ENCODE results near the gene GCHFR. TPM values are rescaled to one million over a fixed set of nuclear protein-coding genes. Genes with fewer than 3 reads are reported as not detected.

The GCHFR gene
- total RNA-seq, 1 donor from 2014 or later = 23.3 TPM

GRCh38 chr15:40764629-40765103 lies 798 bp downstream of the GCHFR start:
- no peaks in the 10 kb centered on the region for H3K36me3 Mint-ChIP-seq
- peak overlapping the region; percentile 87 for H3K4me3 Mint-ChIP-seq
- H3K27me3 Mint-ChIP-seq = peaks cover 2% of the 10 kb centered on the region
- peak overlapping the region; percentile 92 for H3K27ac Mint-ChIP-seq
- no peaks in the 10 kb centered on the region for H3K9me3 Mint-ChIP-seq
- H3K4me1 Mint-ChIP-seq (ENCODE audit: unreplicated experiment) = peaks cover 21% of the 10 kb centered on the region
- DNase-seq (ENCODE audit: extremely low spot score, unreplicated experiment) = no peak
- no peak for TF ChIP-seq CTCF (conservative IDR thresholded peaks at IDR 0.05)

GRCh38 chr15:40766194-40766815 lies 2.4 kb downstream of the GCHFR start:
- Mint-ChIP-seq H3K36me3 (no peaks in the 10 kb centered on the region), H3K27me3 (peaks cover 2% of the 10 kb centered on the region), H3K9me3 (no peaks in the 10 kb centered on the region), H3K27ac (peak overlapping the region; percentile 92), H3K4me3 (peak overlapping the region; percentile 52), H3K4me1 (ENCODE audit: unreplicated experiment) (peaks cover 27% of the 10 kb centered on the region)
- DNase-seq (ENCODE audit: extremely low spot score, unreplicated experiment) = no peak
- TF ChIP-seq CTCF (conservative IDR thresholded peaks at IDR 0.05) = no peak

GRCh38 chr15:40766906-40767837 lies 3.3 kb downstream of the GCHFR start:
- Mint-ChIP-seq H3K36me3 (no peaks in the 10 kb centered on the region), H3K9me3 (no peaks in the 10 kb centered on the region), H3K27me3 (peaks cover 2% of the 10 kb centered on the region), H3K4me3 (no peak overlapping the region), H3K4me1 (ENCODE audit: unreplicated experiment) (peaks cover 27% of the 10 kb centered on the region), H3K27ac (peak overlapping the region; percentile 92)
- no peak for DNase-seq (ENCODE audit: extremely low spot score, unreplicated experiment)
- no peak for TF ChIP-seq CTCF (conservative IDR thresholded peaks at IDR 0.05)

- TF ChIP-seq CTCF (conservative IDR thresholded peaks at IDR 0.05) = no peak
- Mint-ChIP-seq H3K4me3 (no peak overlapping the region), H3K9me3 (no peaks in the 10 kb centered on the region), H3K27ac (no peak overlapping the region), H3K27me3 (peaks cover 2% of the 10 kb centered on the region), H3K4me1 (ENCODE audit: unreplicated experiment) (peaks cover 27% of the 10 kb centered on the region), H3K36me3 (no peaks in the 10 kb centered on the region)
- DNase-seq (ENCODE audit: extremely low spot score, unreplicated experiment) = no peak
These were observed 4.1 kb downstream of the GCHFR start for GRCh38 chr15:40767838-40768500.

GRCh38 chr15:40768521-40769273 lies 4.8 kb downstream of the GCHFR start:
- H3K4me1 Mint-ChIP-seq (ENCODE audit: unreplicated experiment) = peaks cover 27% of the 10 kb centered on the region
- TF ChIP-seq CTCF (conservative IDR thresholded peaks at IDR 0.05) = no peak
- no peak for DNase-seq (ENCODE audit: extremely low spot score, unreplicated experiment)
- peaks cover 2% of the 10 kb centered on the region for H3K27me3 Mint-ChIP-seq
- no peak overlapping the region for H3K27ac Mint-ChIP-seq
- no peaks in the 10 kb centered on the region for H3K36me3 Mint-ChIP-seq
- no peak overlapping the region for H3K4me3 Mint-ChIP-seq
- H3K9me3 Mint-ChIP-seq = no peaks in the 10 kb centered on the region

All from type B pancreatic cell (in vitro differentiated cells).